Right lobe of liver (tissue), 4 donors: ENCODE measurements around the gene CDH4.

ENCODE experiments used
- POLR2A ChIP-seq: fragments of 450-650 bp; IDR thresholded peaks from one replicate; pipeline ENCODE4 v1.6.1; 2017; ENCODE audit warnings: antibody characterized with exemption, mild to moderate bottlenecking
- TF ChIP-seq, protein P1 (sequence below), 4 donors: fragments of 200-600 bp in 3 of 4; fragments of 450-650 bp in 1 of 4; IDR thresholded peaks; one replicate each; pipeline versions ENCODE4 v1.5.1 to v1.8.0; 2016 to 2022; ENCODE audit warnings: antibody characterized with exemption in 4 of 4, mild to moderate bottlenecking in 2 of 4
- donor health status: DM: no; HTN: no; CAD: no.
- donor health status: DM: no; HTN: no; CAD: no.
- donor health status: DM: no; HTN: yes; CAD: no.

DNA sequence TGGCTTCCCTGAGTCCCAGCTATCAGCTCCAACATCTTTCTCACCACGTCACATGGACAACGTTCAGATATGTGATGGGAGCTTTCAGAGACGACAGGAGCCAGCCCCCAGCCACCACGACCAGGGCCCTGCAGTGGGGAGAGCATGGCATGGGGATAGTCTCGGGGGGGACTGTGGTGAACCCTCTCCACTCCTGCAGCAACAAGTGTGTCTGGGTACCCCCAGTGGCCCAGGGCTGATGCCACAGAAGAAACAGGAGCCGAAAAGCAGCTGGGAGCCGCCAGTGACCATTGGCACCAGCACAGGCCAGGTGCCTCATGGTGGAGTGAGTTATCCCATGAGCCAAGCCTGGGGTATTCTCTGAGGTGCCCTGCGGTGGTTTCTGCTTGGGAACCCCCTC lies 473.9 kb downstream of the CDH4 start:
- TF ChIP-seq POLR2A: no peak
- TF ChIP-seq, protein P1, sequence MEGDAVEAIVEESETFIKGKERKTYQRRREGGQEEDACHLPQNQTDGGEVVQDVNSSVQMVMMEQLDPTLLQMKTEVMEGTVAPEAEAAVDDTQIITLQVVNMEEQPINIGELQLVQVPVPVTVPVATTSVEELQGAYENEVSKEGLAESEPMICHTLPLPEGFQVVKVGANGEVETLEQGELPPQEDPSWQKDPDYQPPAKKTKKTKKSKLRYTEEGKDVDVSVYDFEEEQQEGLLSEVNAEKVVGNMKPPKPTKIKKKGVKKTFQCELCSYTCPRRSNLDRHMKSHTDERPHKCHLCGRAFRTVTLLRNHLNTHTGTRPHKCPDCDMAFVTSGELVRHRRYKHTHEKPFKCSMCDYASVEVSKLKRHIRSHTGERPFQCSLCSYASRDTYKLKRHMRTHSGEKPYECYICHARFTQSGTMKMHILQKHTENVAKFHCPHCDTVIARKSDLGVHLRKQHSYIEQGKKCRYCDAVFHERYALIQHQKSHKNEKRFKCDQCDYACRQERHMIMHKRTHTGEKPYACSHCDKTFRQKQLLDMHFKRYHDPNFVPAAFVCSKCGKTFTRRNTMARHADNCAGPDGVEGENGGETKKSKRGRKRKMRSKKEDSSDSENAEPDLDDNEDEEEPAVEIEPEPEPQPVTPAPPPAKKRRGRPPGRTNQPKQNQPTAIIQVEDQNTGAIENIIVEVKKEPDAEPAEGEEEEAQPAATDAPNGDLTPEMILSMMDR (IDR thresholded peaks at IDR 0.05): no peak
